Medulla oblongata (tissue), 1 donor: ENCODE measurements around the gene RNU7-1.

Source experiments
- DNase-seq: peaks from one replicate; pipeline ENCODE4 v3.0.0-alpha.2; 2015; ENCODE audit errors: extremely low spot score

The RNU7-1 gene

DNA sequence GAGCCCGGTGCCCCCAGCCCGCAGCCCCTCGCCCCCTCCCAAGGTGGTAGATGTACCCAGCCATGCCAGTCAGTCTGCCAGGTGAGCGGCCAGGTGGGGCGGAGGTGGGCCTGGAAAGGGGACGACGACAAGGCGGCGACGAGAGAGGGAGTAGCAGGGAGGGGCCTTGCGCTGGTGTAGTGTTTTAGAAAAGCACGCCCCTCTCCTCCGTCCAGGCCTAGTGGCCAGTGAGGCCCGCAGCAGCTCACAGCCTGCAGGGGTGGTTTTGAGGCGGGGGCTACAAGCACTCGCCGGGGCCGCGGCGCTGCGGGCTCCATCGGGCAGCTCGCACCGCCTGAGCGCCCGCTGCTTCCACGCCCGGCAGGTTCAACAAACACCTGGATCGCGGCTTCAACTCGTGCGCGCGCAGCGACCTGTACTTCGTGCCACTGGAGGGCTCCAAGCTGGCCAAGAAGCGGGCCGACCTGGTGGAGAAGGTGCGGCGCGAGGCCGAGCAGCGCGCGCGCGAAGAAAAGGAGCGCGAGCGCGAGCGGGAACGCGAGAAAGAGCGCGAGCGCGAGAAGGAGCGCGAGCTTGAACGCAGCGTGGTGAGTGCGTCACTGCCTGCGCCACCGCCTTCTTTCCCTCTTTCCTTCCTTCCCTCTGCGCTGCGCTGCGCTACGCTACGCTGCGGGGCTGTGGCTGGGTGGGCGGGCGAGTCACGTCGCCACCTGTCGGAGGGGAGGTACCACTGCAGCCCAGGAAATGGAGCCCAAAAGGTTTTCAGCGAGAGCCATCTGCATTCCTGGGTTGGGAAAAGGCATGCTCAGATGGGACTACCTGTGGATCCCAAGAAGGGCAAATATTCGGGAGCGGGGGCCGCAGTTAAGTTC is 5.9 kb upstream of the RNU7-1 start:
- DNase-seq, result peak; percentile 97

DNA sequence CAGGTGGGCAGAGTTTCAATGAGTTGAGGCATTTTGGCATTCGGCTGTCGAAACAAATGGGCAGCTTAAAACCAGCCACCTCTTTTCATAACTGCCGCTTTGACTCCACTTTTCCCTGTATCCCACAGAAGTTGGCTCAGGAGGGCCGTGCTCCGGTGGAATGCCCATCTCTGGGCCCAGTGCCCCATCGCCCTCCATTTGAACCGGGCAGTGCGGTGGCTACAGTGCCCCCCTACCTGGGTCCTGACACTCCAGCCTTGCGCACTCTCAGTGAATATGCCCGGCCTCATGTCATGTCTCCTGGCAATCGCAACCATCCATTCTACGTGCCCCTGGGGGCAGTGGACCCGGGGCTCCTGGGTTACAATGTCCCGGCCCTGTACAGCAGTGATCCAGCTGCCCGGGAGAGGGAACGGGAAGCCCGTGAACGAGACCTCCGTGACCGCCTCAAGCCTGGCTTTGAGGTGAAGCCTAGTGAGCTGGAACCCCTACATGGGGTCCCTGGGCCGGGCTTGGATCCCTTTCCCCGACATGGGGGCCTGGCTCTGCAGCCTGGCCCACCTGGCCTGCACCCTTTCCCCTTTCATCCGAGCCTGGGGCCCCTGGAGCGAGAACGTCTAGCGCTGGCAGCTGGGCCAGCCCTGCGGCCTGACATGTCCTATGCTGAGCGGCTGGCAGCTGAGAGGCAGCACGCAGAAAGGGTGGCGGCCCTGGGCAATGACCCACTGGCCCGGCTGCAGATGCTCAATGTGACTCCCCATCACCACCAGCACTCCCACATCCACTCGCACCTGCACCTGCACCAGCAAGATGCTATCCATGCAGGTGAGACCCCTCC is 5.0 kb upstream of the RNU7-1 start:
- no peak for DNase-seq

DNA sequence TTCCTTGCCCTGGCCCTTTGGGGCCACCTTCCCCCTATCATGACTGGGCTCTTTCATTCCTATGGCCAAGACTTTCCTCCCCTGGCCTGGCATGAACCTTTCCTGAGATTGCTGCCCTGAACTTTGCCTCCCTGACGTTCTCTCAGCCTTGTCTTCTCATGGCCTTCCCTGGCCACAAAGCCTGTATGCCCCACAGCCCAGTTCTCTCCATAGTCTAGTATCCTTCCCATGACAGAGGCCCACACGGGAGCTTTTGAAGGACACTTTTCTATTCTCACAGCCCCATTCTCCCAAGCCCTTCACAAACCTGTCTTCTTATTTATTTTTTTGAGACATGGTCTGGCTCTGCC is 4.5 kb upstream of the RNU7-1 start:
- no peak for DNase-seq

DNA sequence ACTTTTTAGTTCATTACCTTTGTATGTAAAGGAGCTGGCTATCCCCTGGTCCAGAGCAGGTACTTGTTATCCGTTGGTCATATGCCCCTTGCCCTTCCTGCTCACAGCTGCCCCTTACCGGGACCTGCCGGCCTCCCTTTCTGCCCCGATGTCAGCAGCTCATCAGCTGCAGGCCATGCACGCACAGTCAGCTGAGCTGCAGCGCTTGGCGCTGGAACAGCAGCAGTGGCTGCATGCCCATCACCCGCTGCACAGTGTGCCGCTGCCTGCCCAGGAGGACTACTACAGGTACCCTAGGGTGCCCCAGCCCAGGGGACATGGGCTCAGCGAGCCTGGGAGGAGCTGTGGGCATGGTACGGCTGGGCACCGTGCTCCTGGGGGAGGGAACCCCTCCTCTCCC is 2.3 kb upstream of the RNU7-1 start:
- DNase-seq, result no peak

DNA sequence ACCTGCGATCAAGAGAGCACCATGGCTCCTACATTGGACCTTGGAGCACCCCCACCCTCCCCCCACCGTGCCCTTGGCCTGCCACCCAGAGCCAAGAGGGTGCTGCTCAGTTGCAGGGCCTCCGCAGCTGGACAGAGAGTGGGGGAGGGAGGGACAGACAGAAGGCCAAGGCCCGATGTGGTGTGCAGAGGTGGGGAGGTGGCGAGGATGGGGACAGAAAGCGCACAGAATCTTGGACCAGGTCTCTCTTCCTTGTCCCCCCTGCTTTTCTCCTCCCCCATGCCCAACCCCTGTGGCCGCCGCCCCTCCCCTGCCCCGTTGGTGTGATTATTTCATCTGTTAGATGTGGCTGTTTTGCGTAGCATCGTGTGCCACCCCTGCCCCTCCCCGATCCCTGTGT is 1.8 kb upstream of the RNU7-1 start:
- no peak for DNase-seq

DNA sequence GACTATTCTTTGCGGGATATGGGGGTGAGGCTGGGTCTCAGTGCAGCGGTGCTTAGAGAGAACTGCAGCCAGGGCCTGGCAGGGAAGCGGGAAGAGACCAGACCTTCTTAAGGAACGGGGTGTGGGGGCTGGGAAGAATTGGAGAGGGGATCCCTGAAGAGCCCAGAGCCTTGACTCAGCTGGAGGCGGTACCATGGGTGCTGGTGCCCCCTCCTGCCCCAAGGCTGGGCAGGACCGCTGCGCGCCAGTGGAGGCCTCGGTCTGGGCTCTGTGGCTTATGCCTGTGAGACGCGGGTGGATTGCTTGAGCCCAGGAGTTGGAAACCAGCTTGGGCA is 1.3 kb upstream of the RNU7-1 start:
- no peak for DNase-seq

DNA sequence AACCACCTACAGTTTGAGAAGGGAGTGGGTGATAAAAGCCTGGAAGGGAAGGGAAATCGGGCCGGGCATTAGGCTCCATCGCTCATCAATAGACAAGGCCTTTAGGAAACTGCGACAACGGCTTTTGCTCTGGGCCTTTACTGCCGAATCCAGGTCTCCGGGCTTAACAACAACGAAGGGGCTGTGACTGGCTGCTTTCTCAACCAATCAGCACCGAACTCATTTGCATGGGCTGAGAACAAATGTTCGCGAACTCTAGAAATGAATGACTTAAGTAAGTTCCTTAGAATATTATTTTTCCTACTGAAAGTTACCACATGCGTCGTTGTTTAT is 261 bp upstream of the RNU7-1 start:
- peak; percentile 97 for DNase-seq

DNA sequence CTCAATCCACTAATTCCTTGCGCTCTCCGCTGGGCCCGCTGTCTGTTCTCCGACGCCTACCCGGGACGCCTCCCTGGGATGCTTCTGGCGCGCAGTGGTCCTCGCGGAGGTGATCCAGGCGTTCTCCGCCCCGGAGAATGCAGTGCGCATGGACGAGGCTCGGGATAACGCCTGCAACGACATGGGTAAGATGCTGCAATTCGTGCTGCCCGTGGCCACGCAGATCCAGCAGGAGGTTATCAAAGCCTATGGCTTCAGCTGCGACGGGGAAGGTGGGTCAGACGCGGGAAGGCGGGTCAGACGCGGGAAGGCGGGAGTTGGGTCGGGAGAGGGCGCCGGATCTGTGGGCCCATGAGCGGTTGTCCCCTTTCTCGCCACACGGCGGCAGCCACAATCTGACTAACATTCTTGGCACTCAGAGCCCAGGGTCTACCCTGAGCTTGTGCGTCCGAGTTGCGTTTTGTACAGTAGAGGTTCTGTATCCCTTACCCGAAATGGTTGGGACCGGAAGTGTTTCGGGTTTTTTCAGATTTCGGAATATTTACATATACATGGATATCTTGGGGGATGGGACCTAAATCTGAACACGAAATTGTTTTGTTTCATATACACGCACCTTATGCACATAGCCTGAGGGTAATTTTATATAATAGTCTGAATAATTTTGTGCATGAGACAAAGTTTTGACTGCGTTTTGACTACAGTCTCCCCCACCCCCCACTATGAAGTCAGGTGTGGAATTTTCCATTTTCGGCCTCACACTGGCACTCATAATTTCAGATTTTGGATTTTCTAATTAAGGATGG is 968 bp downstream of the RNU7-1 start:
- DNase-seq, result peak; percentile 97

DNA sequence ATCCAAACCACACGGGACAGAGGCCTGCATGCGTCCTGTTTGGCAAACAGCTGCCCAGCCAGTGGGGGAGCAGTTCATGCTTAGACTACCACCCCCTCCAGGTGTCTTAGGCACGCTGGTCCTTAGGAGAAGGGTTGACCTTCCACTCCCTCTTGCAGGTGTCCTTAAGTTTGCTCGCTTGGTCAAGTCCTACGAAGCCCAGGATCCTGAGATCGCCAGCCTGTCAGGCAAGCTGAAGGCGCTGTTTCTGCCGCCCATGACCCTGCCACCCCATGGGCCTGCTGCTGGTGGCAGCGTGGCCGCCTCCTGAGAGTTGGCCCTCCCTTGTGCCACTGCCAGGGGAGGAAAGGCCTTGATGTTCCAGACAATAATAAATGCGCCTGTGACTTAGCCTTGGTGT is 2.0 kb downstream of the RNU7-1 start:
- DNase-seq, result no peak

DNA sequence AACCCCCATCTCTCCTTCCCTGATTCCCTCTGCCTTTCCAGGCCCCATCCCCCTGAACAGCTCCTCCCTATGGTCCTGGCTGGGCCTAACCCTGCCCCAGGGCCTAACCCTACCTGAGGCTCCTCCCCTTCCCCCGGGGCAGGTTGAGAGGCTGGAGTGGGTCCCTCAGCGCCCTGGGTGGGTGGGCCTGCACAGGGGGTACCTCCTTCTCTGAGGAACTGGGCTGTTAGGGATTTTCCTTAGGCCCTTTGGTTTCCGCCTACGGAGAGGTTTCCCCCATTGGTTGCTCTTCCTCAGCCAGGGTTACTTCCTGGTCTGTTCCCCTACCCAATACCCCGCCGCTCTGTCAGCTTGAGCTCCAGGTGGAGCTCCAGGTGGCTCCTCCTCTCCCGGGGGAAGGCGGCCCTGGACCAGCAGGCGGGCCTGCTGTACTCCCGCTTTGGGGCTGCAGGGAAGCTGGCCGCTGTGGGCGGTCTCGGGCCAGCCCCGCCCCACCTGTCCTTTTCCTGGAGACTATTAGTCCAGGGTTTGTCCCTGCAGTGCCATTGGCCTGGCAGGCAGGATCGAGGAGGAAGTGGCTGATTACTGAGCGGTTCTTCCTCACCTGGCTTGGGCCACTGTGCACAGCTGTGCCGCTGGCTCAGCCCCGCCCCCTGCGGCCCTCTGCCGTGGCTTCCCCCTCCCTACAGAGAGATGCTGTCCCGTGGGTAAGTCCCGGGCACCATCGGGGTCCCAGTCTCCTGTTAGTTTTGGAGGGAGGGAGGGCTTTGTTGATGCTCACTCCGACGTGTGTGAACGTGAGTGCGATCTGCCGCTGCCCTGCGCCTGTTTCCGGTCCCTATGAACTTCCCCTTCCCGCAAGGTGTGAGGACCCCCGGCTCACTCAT is 2.7 kb downstream of the RNU7-1 start:
- no peak for DNase-seq

DNA sequence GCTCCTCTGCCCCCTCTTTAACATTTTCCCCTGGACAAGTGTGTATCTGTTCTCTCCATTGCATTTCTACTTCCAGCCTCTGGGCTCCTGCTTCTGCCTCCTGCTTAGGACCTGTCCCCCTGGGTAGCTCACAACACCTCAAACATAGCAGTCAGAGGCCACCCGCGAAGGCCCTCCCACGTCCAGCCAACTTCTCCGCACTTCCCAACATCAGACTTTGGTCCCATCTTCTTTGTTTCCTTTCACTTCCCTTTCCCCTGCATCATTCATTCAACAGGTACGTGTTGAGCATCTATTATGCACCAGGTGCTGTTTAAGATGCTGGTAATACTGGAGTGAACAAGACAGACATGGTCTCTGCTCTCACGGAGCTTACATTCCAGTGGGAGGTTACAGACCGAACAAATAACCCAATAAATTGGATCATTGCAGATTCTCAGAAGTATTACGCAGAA is 3.3 kb downstream of the RNU7-1 start:
- no peak for DNase-seq

DNA sequence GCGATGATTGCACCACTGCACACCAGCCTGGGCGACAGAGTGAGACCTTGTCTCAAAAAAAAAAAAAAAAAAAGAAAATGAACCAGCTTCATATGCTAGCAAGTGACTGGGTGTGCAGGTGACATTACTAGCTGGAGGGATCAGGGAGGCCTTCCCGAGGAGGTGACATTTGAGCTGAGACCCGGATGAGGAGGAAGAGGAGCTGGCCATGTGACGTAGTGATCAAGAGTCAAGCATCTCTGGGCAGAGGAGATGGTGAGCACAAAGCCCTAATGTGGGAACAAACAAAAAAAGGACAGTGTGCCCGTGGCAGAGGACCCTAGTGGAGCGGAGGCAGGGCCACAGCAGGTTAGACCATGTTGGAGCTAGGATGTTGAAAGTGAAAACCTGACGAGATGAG is 4.0 kb downstream of the RNU7-1 start:
- no peak for DNase-seq

DNA sequence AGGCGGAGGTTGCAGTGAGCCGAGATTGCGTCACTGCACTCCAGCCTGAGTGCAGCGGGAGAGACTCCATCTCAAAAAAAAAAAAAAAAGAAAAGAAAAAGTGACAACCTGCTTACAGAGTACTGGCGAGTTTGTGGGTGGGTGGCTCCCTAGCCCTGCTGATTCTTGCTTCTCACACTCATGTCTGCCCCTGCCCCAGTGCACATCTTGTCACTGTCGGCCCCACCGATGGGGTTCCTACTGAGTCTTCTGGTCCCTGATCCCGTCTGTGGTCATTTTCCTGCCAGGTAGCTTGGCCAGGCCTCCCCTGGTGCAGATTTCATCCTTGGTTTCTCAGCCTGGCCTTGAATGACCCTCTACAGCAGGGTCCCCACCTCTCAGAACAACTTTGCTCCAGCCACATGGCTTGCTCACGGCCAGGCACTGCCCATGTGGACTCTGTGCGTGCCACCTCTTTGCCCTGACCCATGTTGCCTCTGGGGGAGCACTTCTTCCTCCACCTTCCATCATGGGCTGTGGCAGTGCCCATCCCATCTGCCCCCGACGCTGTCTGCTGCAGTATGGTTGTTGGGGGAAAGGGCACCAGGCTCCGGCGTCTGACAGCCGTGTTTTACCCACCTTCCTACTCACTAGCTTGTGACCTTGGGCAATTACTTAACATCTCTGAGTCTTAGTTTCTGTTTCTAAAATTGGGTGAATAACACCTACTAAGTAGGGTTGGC is 5.4 kb downstream of the RNU7-1 start:
- DNase-seq, result no peak

DNA sequence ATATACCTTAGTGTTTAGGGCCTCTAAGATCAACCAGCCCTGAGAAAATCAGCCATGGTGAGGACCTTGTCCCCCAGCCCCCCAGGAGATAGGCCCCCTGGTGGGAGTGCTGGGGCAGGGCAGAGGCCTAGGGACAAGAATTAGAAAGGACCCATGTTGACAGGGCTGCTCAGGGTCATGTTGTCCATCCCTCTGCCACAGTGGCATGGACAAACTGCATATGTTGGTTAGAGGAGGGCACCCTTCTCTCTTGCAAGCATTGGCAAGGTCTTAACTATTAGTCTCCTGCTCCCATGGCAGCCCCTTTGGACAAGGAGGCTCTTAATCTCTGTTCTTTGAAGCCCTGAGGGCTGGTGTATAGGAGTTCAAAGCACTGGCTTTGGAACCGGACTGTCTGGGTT is 6.8 kb downstream of the RNU7-1 start:
- DNase-seq, result no peak

DNA sequence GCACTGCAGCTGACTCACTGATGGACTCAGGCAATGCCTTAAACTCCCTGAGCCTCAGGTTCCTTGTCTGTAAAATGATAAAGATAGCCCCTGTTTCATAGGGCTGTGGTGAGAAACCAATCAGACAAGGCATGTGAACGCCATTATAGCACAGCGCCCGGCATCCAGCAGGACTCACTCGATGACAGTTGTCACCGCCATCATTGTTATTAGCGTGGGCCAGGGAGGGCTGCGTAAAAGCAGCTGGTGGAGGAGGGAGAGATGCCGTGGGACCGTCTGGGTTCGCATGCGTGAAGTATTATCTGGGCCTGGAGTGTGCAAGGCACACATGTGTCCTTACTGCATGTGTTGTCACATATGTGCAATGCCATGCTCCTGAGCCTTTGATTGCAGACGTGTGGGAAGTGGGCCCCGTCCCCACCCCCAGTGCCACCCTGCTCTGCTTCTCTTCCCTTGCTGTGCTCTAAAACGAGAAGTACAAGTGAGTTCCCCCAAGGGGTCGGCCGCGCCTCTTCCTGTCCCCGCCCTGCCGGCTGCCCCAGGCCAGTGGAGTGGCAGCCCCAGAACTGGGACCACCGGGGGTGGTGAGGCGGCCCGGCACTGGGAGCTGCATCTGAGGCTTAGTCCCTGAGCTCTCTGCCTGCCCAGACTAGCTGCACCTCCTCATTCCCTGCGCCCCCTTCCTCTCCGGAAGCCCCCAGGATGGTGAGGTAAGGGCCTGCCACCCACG is 7.4 kb downstream of the RNU7-1 start, which contains the start of gene PTPN6:
PTPN6 (plus strand) TSS at position 546 of the 730 bp plus-strand sequence; CDS start at position 703, 157 bp downstream.
- DNase-seq, result peak; percentile 57

DNA sequence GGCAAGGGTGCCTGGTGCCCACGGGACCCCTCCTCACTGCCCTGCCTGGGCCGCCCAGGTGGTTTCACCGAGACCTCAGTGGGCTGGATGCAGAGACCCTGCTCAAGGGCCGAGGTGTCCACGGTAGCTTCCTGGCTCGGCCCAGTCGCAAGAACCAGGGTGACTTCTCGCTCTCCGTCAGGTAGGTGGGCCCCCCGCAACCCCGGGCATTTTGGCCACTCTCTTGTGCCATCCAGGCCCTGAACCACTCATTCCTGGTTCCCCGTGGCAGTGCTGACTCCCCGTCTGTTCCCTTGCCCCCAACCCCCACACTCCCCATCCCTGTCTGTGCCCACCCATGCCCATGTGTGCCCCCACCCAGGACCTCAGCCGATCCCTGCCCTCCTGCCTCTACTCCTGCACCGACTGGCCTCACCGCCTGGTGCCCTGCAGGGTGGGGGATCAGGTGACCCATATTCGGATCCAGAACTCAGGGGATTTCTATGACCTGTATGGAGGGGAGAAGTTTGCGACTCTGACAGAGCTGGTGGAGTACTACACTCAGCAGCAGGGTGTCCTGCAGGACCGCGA is 8.0 kb downstream of the RNU7-1 start:
- no peak for DNase-seq

DNA sequence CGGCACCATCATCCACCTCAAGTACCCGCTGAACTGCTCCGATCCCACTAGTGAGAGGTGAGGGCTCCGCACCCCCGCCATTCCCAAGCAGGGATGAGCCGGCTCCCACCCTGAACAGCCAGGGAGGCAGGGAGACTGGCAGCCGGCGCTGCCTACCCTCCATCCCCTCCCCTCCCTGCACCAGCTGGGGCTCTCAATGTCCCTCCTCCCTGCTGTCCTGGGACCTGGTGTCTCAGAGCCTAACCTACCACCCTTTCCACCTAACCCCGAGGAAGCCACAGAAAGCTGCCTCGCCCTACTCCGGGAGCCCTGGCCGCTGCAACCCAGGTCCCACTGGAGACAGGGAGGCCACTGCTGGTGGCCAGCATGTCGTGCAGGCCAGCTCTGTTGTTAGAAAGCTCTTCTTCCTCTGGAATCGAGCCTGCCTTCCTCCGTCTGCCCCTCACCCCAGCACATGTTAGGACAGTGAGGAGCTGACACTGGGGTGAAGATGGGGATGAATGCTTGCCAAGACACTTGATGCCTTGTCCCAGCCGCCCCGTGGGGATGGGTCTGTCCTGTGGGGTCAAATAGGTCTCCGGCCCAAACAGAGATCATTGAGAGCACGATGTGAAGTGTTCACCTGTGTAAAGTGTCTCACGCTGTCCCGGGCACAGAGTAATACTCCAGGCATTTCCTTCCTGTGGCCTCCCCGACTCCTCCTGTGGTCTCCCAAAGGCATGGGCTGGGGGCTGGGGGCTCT is 8.7 kb downstream of the RNU7-1 start:
- no peak for DNase-seq

DNA sequence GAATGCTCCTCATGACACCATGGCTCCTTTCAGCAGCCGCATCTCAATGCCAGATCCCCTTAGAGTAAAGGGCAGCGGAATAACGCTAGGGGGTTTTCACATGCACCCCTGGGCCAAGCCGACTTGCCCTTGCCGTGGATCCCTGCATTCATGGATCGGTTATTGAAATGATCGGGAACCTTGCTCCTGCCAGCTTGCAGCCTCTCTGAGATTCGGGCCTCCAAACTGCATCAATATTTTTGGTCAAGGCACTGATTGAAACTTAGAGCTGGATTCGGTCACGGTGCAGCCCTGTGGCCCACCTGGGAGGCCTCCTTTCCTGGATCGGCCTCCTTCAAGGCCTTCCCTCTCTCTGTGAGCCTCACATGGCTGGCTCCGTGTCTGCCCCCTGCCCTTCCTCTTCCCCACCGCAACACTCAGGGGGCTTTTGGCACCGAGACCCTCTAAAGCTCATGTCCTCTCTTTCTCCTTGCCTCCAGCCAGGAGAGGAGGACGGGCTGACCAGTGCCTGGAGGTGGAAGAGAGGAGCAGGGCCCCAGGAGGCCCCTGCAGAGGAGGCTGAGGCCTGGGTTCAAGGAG is 9.3 kb downstream of the RNU7-1 start:
- DNase-seq, result no peak
